COLO668 (cell line): ENCODE results near the gene SHOC2.
"Not testable (repeated sequence)": the region's sequence is repeated elsewhere in the genome, so short reads cannot be mapped to it uniquely, and the experiment has no call there.

ENCODE experiments used
- DNase-seq: peaks from one replicate; lab custom pipeline; 2025; ENCODE audit not compliant: unreplicated experiment; lab: John Stamatoyannopoulos, UW

Gene SHOC2

DNA sequence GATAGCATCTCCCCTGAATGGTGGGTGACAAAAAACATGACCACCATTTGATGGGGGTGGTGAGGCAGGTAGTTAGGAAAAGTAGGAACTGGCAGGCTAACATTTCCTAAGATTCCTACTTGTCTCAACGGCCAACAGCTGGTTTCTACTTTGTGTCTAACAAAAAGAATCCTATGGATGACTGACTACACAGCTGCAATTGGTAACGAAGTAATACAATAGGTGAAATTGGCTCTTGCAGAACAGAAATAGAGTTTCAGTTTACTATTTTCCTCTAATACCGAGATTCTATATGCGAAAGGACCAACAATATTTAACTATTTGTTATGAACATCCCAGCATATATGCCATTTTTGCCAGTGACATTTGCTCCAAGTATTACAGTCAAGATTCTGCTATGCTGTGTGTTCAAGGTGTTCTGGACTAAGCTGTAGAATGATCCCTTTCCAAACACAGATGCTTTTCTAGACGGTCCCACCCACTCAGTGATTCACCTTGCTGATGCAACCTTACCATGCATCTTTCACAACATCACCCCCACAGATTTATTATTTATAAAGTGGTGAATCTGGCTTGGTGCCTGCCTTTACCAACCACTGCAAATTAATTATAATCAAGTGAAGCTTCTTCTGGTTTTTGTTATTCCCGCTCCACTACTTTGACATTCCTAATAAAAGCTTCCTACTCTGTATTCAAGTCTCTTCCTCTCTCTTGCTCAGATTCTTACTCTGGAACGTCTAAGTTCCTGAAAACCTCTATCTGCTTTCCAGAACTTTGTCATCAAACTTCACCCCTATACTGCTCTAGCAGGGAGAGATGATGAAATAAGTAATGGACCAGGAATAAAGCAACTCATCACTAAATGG is 17.2 kb upstream of the SHOC2 start:
- DNase-seq = no peak

GRCh38 chr10:110903280-110904278 is 15.8 kb upstream of the SHOC2 start:
- DNase-seq = no peak

DNA sequence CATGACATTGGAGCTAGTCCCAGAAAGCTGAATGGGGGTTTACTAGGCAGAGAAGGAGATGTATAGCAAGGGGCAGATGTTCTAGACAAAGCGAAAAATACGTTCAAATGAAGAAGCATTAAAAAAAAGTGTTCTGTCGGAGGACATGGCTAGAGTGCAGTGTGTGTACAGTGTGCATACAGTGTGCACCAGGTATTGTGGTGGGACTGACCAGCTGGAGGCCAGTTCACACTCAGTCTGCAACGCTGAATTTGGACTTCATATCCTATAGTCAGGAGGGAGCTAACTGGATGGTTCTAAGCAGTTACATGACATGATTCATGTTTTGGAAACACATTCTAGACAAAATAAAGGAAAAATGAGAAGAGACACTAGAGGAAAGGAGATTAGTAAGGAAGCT is 9.3 kb upstream of the SHOC2 start:
- DNase-seq = no peak

DNA sequence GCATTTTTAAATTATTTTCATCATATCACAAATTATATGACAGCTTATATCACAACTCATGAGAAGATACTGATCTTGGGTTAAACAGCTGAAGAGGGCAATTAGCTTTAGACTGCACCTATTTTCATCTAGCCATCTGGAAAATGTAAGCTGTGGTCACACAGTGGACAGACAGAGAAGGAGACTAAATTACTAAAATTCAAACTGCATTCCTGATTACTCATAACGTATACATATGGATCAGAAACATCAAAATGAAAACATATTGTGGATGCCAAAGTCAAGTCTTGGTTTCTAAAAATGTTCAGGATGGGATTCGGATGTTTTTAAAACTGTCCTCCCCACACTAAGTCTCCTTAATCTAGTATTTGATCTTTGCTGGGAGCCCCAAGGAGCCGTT is 7.0 kb upstream of the SHOC2 start:
- DNase-seq = no peak

DNA sequence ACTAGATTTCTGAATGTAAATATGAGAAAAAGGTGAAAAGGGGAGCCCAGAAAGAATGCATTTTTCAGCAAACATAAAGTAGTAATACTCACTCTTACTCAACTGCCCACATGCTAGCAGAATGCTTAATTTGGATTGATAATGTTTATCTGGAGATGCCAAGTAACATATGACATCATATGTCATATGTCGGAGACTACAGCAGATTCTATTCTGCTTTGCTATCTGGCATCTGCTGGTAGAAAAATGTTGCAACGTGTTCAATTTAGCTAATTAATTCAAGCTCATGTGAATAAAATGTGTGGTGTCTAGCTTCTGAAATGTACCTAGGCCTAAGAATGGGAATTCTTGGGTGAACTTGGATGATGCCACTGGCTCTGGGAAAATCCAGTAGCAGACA is 5.0 kb upstream of the SHOC2 start:
- no peak for DNase-seq

DNA sequence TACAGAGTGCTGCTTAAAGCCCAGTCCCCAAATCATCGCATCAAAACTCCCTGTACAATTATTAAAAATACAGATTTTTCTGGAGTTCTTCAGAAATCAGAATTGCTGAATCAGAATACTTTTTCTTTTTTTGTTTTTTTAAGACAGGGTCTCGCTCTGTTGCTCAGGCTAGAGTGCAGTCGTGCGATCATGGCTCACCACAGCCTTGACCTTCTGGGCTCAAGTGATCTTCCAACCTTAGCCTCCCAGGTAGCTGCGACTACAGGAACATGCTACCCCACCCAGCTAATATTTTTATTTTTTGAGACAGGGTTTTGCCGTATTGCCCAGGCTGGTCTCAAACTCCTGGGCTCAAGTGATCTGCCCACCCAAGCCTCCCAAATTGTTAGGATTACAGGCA is 4.4 kb upstream of the SHOC2 start:
- no peak for DNase-seq

- not testable (repeated sequence) for DNase-seq
These were observed 3.8 kb upstream of the SHOC2 start for GRCh38 chr10:110915600-110915999.

GRCh38 chr10:110916554-110917346 is 2.7 kb upstream of the SHOC2 start:
- DNase-seq = no peak

DNA sequence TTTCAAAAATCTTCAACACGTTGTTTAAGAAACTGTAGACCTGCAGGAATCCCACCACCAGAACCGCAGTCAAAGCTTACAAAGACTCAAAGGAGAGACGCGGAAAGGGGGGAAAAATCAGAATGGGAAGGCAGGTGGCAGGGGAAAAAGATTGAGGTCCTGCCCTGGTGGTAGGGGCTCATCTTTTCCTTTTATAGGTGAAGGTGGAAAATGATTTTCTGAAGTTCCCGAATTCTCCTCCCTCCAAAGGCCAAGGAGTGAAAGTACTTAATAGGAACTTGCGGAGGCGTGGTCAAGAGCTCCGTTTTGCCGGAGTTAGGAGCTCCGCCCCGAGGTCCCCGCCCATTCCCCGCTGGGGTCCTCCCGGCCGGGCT is 1.1 kb upstream of the SHOC2 start:
- DNase-seq = no peak

- peak; percentile 87 for DNase-seq
These were observed 608 bp upstream of the SHOC2 start, which contains the start of gene BBIP1 for GRCh38 chr10:110918643-110919348. BBIP1 (minus strand) TSS chr10:110919180; CDS start chr10:110918157, 1,023 bp downstream.

DNA sequence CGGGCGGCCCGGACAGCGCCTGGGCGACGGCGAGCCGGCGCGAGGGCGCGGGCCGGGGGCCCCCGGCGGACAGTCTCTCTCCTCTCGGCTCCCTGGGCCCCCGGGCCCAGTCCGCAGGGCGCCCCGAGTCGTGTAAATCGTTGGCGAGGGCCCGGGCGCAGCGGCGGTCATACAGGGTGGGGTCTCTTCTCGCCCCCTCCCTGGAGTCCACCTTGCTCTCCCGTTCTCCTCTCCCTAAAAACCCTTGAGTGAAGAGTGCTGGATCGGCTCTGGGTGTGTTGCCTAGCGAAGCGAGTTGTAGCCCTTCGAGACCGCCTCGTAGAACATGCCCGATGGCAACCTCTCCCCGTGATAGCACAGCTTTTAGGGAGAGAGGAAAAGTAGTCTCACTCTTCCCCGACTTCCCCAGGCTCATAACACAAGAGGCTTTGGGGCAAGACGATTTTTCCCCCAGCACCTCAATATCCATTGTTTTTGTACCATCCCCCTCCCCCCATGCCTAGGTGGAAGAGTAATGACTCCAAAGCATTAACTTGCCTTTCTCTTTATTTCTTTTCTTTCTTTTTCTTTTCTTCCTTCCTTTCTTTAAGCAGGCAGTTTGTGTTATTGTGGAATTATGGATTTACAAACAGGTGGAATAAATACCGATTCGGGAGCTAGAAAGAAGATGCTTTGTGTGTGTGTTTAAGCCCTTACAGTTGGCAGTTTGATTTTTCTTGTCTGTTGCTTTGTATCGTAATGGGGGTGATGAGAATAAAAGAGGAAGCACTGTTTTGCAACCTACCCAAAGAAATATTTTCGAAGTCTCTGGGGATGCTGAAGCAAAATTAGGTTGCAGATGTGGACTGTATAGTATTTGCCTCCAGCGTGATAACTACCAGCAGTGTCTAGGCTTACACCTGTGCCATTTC is 822 bp downstream of the SHOC2 start:
- DNase-seq = peak; percentile 43

GRCh38 chr10:110923856-110924493 is 4.6 kb downstream of the SHOC2 start:
- DNase-seq = no peak

- no peak for DNase-seq
These were observed 8.1 kb downstream of the SHOC2 start for GRCh38 chr10:110927461-110927860.

- DNase-seq = no peak
These were observed 12.5 kb downstream of the SHOC2 start for GRCh38 chr10:110931769-110932381.

- DNase-seq = no peak
These were observed 13.2 kb downstream of the SHOC2 start for GRCh38 chr10:110932505-110933180.

DNA sequence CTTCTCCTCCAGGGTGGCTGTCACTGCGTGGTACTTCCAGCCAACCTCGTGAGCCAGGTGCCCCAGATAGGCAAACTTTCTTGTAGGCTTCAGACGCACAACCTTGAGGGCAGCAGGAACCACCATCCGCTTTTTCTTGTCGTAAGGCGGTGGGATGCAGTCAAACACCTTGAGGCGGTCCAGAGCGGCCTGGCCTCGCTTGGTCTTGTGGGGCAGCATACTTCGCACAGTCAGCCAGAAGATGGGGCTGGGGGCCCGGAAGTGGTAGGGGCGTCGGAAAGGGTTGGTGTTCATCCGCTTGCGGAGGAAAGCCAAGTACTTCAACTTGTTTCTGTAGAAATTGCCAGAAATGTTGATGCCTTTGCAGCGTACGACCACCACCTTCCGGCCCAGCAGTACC is 17.4 kb downstream of the SHOC2 start:
- DNase-seq = no peak

- no peak for DNase-seq
These were observed 20.0 kb downstream of the SHOC2 start for GRCh38 chr10:110939419-110939818.
